Activated T-cell treated with anti-CD3 and anti-CD28 coated beads, Interleukin-2, amount 50 U/mL, for 1 hour (primary cell): ENCODE results near the gene KLK11.

Experiments
- DNase-seq: peaks from one replicate; pipeline ENCODE4 v3.0.0-alpha.2; 2020

Gene KLK11

GRCh38 chr19:51026554-51026831 lies at the start of gene KLK11:
Gene KLK11 (minus strand): TSS chr19:51026616. CDS start chr19:51025631, 985 bp downstream.
- DNase-seq = no peak

- DNase-seq = no peak
These were observed 49.6 kb upstream of the KLK11 start for GRCh38 chr19:51075998-51076397.

DNA sequence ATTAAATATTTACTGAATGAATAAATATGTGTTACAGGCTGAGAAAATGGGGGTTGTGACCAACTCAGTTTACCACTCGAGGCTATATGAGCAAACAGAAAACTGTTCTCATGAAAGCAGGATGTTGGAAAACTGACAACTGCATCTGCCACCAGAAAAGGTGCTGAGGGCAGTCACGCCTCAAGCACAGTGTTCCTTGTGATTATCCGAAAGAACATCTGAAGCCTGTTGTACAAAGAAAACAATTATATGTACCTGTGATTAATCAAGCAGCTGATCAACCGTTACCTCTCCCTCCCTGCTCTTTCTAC lies 44.6 kb upstream of the KLK11 start:
- no peak for DNase-seq

GRCh38 chr19:51070334-51071094 lies 44.1 kb upstream of the KLK11 start:
- DNase-seq = no peak

DNA sequence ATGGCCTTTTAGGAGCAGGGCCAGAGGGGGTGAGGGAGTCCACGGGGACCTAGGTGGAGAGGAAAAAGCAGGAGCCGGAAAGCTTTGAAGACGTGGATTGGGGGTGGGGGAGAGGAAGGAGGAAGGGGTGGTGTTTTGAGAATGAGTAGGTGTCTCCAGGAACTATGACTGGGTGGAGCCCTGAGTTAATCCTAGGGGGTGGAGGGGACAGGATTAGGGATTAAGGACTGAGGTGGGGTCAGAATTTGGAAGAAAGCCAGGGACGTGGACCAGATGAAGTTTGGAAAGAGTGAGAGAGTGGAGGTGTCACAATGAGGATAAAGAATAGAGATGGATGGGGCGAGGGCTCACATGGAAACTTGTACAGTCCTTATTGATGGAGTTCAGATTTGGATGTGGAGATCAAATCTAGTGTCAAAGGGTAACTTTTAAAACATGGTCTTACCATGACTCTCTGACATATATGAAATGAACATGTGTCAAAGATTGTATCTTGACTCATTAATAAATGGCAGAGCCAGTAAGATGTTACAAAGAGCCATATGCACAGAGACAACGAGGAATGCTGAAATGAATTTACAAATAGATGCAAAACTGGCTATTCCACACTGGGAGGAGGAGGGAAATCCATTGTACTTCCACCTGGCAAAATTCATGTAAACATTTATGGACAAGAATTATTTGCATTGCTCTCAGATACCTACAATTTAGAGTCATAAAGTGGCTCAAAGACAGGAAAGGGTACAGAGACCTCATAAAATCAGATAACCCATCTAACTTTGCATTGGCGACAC lies 40.2 kb upstream of the KLK11 start:
- DNase-seq = no peak

GRCh38 chr19:51065221-51065960 lies 39.0 kb upstream of the KLK11 start:
- DNase-seq = no peak

GRCh38 chr19:51064534-51065220 lies 38.3 kb upstream of the KLK11 start, which contains the start of gene KLK13:
Gene KLK13 (minus strand): TSS chr19:51065092. CDS start chr19:51065067, 25 bp downstream.
- no peak for DNase-seq

GRCh38 chr19:51063664-51064063 lies 37.2 kb upstream of the KLK11 start:
- DNase-seq = no peak

DNA sequence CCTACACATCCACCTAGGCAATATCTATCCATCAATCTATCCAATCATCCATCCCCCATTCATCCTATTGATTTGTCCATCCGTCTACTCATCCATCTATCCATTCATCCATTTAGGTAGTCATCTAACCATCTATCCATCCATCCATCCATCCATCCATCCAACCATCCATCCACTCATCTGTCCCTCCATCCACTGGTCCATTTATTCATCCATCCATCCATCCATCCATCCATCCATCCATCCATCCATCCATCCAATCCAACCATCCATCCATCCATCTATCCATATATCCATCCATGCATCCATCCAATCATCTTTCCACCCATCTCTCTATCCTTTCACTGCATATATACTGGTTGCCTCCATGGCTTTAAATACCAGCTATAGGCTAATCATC lies 34.6 kb upstream of the KLK11 start:
- DNase-seq = no peak

- no peak for DNase-seq
These were observed 33.9 kb upstream of the KLK11 start for GRCh38 chr19:51060336-51060735.

- no peak for DNase-seq
These were observed 33.3 kb upstream of the KLK11 start for GRCh38 chr19:51059715-51060114.

- DNase-seq = no peak
These were observed 29.4 kb upstream of the KLK11 start for GRCh38 chr19:51055866-51056265.

DNA sequence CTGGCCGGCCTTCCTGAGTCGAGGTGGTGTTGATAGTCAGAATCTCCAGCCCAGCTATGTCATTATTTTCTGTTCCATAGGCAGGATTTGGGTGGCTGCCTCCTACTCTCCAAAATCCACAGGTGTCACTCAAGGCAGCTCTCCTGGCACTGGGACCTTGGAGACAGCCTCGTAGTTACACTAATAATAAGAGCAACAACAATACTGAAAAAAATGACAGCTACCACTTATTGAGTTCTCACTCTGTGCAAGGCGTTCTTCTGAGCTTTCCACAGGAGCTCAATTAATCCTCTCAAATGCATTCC lies 20.6 kb upstream of the KLK11 start:
- DNase-seq = no peak

GRCh38 chr19:51044327-51044726 lies 17.9 kb upstream of the KLK11 start:
- DNase-seq = no peak

- DNase-seq = no peak
These were observed 17.1 kb upstream of the KLK11 start for GRCh38 chr19:51043497-51043896.

DNA sequence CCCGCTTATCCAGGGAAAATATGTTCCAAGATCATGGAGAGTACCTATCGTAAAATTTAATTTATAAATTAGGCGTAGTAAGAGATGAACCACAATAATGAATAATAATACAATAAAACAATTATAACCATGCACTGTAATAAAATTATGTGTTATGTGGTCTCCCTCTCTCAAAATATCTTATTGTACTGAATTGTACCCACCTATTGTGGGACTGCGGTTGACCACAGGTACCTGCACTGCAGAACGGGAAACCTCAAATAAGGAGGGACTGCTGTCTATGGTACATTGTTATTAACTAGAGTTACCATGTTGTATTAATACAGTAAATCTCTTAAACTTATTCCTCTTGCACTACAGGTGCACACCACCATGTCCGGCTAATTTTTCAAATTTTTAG lies 13.7 kb upstream of the KLK11 start:
- DNase-seq = no peak

DNA sequence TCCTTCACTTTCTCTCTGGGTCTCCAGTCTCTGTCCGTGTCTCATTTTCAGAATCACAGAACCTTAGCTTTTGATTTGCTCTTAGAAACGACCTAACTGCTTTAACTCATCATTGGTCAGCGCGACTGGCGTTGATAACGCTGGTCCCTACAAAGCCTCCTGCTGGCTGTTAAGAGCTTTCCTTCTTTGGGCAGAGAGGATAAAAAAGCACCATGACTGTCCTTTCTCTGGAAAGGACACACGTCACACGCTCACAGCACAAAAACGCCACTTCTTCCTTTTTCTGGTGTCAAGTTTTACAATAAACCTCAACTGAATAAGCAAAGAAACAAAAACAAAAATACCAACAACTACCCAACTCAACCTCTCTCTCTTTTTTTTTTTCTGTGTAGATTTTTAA lies 10.1 kb upstream of the KLK11 start:
- no peak for DNase-seq

- no peak for DNase-seq
These were observed 8.3 kb upstream of the KLK11 start, which contains the start of gene KLK12 for GRCh38 chr19:51034704-51035103. Gene KLK12 (minus strand): TSS chr19:51035002. CDS start chr19:51034621, 381 bp downstream.

- DNase-seq = no peak
These were observed 5.4 kb upstream of the KLK11 start for GRCh38 chr19:51031880-51032225.

DNA sequence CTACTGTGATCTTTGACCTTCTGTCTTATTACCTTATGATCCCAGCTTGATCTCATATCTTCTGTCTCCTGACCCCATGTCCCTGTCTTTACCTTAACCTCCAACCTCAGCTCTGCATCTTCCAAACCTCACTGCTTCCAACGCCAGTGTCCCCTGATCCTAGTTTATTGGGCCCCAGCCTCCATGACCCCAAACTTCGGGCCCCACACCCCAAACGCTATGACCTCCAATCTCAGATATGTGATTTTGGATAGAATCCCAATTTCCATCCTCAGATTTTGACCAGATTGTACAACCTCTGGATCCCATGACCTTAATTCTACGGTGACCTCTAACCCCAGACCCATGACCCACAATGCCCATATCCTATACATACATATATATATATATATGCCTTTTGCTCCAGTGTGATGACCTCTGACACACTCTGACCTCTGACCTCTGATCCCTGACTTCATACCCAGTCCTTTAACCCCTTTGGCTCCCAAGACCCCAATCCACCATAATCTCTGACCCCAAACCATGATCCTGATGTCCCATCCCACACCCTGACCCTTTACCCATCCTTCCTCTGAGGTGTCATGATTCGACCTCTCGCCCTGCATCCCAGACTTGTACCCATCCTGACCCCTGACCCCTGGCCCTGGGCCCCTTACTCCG lies 4.9 kb upstream of the KLK11 start:
- DNase-seq = no peak

GRCh38 chr19:51030631-51031030 lies 4.2 kb upstream of the KLK11 start:
- no peak for DNase-seq

- DNase-seq = no peak
These were observed 3.3 kb upstream of the KLK11 start for GRCh38 chr19:51029718-51030117.

DNA sequence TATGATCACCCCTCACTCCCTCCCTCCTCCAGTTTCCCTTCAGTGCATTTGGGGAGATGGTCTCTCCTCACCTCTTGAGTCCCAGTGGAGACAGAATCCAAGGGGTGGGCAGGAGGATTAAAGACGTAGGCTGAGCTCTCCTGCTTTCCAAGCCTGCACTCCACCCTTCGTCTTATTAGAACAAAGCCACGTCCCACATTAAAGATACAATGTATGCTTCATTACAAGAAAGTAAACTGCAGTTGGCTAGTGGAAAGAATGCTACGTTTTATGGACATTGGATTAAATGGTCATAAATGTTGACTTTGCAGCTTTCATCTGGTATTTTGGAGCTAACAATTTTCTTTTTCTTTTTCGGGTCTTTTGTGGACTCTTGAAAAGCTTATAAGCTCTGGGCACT lies 1.5 kb upstream of the KLK11 start:
- DNase-seq = no peak
